Kidney (tissue), 14 donors: ENCODE measurements around the gene NOL9. TPM values are rescaled to one million over a fixed set of nuclear protein-coding genes. Genes with fewer than 3 reads are reported as not detected.

Source experiments
- DNase-seq, 5 donors: peaks; one replicate each; pipeline ENCODE4 v3.0.0-alpha.2; 2013 to 2020
- FAIRE-seq: peaks from 2 replicates; lab custom pipeline; 2012; peaks lifted over from hg19 to GRCh38; lab: Jason Lieb, UNC
- H3K27ac ChIP-seq, 2 donors: one replicate each; pipeline ENCODE4 v1.7.0; 2013; ENCODE audit warnings: low read depth in 2 of 2, low read length in 2 of 2, inconsistent platforms in 1 of 2
- H3K27me3 ChIP-seq: one replicate; pipeline ENCODE4 v1.7.1; 2013; ENCODE audit warnings: low read length, inconsistent platforms; ENCODE audit not compliant: control insufficient read depth, insufficient read depth
- H3K36me3 ChIP-seq, 3 donors: one replicate each; pipeline versions ENCODE4 v1.7.0 to v1.7.1; 2013; ENCODE audit warnings: low read length in 3 of 3, control low read depth in 1 of 3, inconsistent platforms in 1 of 3; ENCODE audit not compliant: insufficient read depth in 3 of 3, control insufficient read depth in 2 of 3
- H3K4me1 ChIP-seq, 3 donors: one replicate each; pipeline versions ENCODE4 v1.7.0 to v1.7.1; 2013; ENCODE audit warnings: low read length in 3 of 3, inconsistent platforms in 1 of 3, low read depth in 1 of 3; ENCODE audit not compliant: control insufficient read depth in 2 of 3, insufficient read depth in 2 of 3
- H3K4me3 ChIP-seq, 3 donors: one replicate each; pipeline versions ENCODE4 v1.7.0 to v1.8.1; 2013; ENCODE audit warnings: low read length in 3 of 3, control low read depth in 1 of 3, inconsistent platforms in 1 of 3
- H3K9ac ChIP-seq, 3 donors: one replicate each; pipeline versions ENCODE4 v1.7.0 to v1.7.1; 2013; ENCODE audit warnings: low read length in 3 of 3, control low read depth in 1 of 3, inconsistent platforms in 1 of 3
- H3K9me3 ChIP-seq, 3 donors: one replicate each; pipeline versions ENCODE4 v1.7.0 to v1.7.1; 2013; ENCODE audit warnings: low read length in 3 of 3, control low read depth in 1 of 3, inconsistent platforms in 1 of 3; ENCODE audit not compliant: control insufficient read depth in 2 of 3, insufficient read depth in 1 of 3
- CTCF ChIP-seq: IDR thresholded peaks from 3 replicates; pipeline ENCODE4 v1.5.1; 2012; ENCODE audit warnings: mild to moderate bottlenecking, moderate library complexity, borderline replicate concordance; ENCODE audit not compliant: insufficient read depth; ENCODE audit errors: extremely low read depth
- intact Hi-C: fragments of 100-400 bp; cut with DNase I; formaldehyde crosslinking; loops from one replicate; pipeline ENCODE4 v1.11.1; 2022
- polyA plus RNA-seq: library from polyadenylated mRNA; stranded (reverse); fragments of 350-450 nt; fragmentation: Illumina TruSeq; extraction: RNeasy Lipid Tissue Mini Kit (QIAGEN cat#74804); gene quantifications from one replicate; pipeline ENCODE4 v1.2.3, GENCODE V29; 2014; ENCODE audit warnings: low read depth, low replicate concordance; ENCODE audit not compliant: insufficient read depth
- total RNA-seq: library from RNA; stranded (reverse); fragmentation: NEBNext Ultra II Directional; extraction: Animal tissue kit (Norgen Biotek cat#: 25700); gene quantifications from one replicate; pipeline ENCODE4 v1.2.1, GENCODE V29; 2021
- donor health status: control.
- donor health status: control.
- donor health status: control.
- donor health status: control.
- donor health status: control.
- donor health status: DM: yes; HTN: yes; CAD: no.
- donor health status: Normal renal cell carcinoma (clear cell type).

NOL9 gene
- total and polyA plus RNA-seq, 2 donors from 2014 or later, result 4.3 to 28.7 TPM

DNA sequence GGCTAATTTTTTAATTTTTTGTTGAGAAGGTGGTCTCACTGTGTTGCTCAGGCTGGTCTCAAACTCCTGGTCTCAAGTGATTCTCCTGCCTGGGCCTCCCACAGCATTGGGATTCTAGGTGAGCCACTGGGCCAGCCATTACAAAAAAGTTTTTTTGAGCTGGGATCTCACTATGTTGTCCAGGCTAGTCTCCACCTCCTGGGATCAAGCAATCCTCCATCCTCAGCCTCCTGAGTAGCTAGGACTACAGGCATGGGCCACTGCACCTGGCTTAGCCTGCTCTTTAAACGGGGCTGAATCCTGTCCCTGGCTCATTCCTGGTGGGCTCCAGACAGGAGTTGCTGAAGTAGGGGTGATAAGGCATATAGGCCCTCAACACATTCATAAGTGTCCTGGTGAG, 3.3 kb upstream of the NOL9 start:
- DNase-seq (peak in 1 of 5 donors; percentile 29), FAIRE-seq (no peak)
- Histone ChIP-seq H3K4me3 (no peak overlapping the region), H3K36me3 (no peaks in the 10 kb centered on the region), H3K27me3 (no peaks in the 10 kb centered on the region), H3K9me3 (no peaks in the 10 kb centered on the region), H3K4me1 (peaks cover 0 to 8% (median 7%) of the 10 kb centered on the region in 3 donors), H3K9ac (no peak overlapping the region), H3K27ac (no peak overlapping the region)
- intact Hi-C loops, result no loop called here
- no peak for TF ChIP-seq CTCF

GRCh38 chr1:6554907-6555778, 830 bp upstream of the NOL9 start, which contains the start of gene TAS1R1:
Gene TAS1R1 (plus strand): TSS chr1:6555307. CDS start chr1:6555374, 67 bp downstream.
- no peaks in the 10 kb centered on the region for H3K27me3 ChIP-seq
- DNase-seq (peak in 2 of 5 donors; percentile 56 to 75), FAIRE-seq (no peak)
- peak within 1 kb of the TSS; percentile 73 to 84 (median 82) for H3K4me3 ChIP-seq
- H3K27ac ChIP-seq, result no peak within 1 kb of the TSS
- peaks cover 0 to 8% (median 7%) of the 10 kb centered on the region in 3 donors for H3K4me1 ChIP-seq
- H3K9ac ChIP-seq, result peak within 1 kb of the TSS in 2 of 3 donors; percentile 32 to 87
- no peak for TF ChIP-seq CTCF
- H3K9me3 ChIP-seq, result no peaks in the 10 kb centered on the region
- intact Hi-C loops, result no loop called here
- H3K36me3 ChIP-seq, result peaks cover 0 to 2% (median 0%) of the 10 kb centered on the region in 3 donors

DNA sequence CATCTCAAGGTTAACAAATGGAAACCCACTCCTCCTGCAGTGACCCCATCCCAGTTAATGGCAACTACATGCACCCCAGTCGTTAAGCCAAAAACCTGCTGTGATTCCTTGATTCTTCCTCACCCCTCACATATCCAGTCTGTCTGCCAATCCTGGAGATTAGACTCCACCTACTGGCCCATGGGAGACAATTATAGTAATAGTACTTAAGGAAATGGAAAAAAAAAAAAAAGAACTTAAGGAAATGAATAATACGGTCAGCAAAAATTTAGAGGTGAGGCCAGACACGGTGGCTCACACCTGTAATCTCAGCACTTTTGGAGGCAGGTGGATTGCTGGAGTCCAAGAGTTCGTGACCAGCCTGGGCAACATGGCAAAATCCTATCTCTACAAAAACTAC, 7.0 kb downstream of the NOL9 start:
- intact Hi-C loops, result no loop called here
- no peak overlapping the region for H3K4me3 ChIP-seq
- no peak overlapping the region for H3K27ac ChIP-seq
- DNase-seq (no peak), FAIRE-seq (no peak)
- no peaks in the 10 kb centered on the region for H3K4me1 ChIP-seq
- no peak for TF ChIP-seq CTCF
- H3K36me3 ChIP-seq, result peaks cover 13 to 41% (median 13%) of the 10 kb centered on the region in 3 donors
- no peaks in the 10 kb centered on the region for H3K27me3 ChIP-seq
- no peaks in the 10 kb centered on the region for H3K9me3 ChIP-seq
- no peak overlapping the region for H3K9ac ChIP-seq
